ENCODE measurements around the gene PCLAF.

DNA sequence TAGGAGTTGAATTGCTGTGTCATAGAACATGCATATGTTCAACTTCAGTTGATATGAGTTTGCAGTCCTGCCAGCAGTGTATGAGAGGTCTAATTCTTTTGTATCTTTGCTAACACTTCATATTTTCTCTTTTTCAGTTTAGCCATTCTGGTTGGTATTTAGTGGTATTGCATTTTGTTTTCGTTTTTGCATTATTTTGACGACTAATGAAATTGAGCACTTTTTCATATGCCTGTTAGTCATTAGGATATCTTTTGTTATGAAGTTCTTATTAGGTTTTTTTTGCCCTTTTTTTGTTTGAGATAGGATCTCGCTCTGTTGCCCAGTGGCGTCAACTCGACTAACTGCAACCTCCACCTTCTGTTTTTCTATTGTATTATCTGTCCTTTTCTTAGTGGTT, 15.5 kb upstream of the PCLAF start:
- TF ChIP-seq POLR2A (IDR thresholded peaks at IDR 0.05), result no peak
- TF ChIP-seq, protein P1, sequence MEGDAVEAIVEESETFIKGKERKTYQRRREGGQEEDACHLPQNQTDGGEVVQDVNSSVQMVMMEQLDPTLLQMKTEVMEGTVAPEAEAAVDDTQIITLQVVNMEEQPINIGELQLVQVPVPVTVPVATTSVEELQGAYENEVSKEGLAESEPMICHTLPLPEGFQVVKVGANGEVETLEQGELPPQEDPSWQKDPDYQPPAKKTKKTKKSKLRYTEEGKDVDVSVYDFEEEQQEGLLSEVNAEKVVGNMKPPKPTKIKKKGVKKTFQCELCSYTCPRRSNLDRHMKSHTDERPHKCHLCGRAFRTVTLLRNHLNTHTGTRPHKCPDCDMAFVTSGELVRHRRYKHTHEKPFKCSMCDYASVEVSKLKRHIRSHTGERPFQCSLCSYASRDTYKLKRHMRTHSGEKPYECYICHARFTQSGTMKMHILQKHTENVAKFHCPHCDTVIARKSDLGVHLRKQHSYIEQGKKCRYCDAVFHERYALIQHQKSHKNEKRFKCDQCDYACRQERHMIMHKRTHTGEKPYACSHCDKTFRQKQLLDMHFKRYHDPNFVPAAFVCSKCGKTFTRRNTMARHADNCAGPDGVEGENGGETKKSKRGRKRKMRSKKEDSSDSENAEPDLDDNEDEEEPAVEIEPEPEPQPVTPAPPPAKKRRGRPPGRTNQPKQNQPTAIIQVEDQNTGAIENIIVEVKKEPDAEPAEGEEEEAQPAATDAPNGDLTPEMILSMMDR (IDR thresholded peaks at IDR 0.05), result no peak
